NCI-H2171 (cell line): ENCODE data around the gene TAF6.

Experiments
- DNase-seq: peaks from one replicate; lab custom pipeline; 2025; lab: John Stamatoyannopoulos, UW

TAF6 gene

GRCh38 chr7:100119072-100119969 is at the start of gene TAF6, which contains the start of gene CNPY4:
Gene TAF6 (minus strand): TSS chr7:100119358. CDS start chr7:100114209, 5,149 bp downstream.
Gene CNPY4 (plus strand): TSS chr7:100119634. CDS start chr7:100119745, 111 bp downstream.
- peak; percentile 95 for DNase-seq

GRCh38 chr7:100167912-100168323 is 48.8 kb upstream of the TAF6 start:
- peak; percentile 10 for DNase-seq

GRCh38 chr7:100166970-100167911 is 48.1 kb upstream of the TAF6 start:
- DNase-seq: no peak

GRCh38 chr7:100166317-100166940 is 47.3 kb upstream of the TAF6 start:
- no peak for DNase-seq

DNA sequence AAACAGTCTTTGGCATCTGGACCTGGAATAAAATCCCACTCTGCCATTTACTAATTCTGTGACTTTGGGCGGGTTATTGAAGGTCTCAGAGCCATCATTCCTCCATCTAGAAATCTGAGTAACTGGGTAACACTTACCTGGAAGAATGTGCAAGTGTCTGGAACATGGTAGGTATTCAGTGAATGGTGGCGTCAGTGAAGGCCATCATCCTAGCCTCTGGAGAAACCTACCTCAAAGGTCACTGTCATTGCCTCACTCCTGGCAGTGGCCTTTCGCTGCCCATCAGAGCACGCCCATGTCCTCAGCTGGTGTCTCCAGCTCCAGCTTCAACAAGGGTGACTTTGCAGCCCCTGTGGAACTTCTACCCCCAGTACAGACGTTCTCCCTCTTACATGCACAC is 44.7 kb upstream of the TAF6 start:
- no peak for DNase-seq

GRCh38 chr7:100163006-100163531 is 43.9 kb upstream of the TAF6 start:
- no peak for DNase-seq

DNA sequence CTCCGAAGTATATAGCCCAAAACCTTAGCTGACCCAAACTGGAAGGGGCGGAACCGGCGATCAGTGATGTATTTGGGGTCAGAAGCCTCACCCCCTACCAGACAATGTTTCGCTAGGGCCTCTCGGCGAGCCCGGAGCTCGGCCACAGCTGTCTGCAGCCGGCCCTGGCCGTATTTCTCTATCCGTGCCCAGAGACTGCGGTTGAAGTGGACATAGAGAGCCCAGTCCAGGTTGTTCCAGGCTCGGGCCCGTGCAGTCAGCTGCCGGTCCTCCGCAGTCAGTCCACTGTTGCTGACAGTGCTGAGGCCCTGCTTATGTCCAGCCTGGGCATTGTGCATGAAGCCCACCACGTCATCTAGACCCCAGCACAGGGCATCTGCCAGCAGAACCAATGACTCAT is 40.9 kb upstream of the TAF6 start:
- DNase-seq: no peak

GRCh38 chr7:100159099-100159623 is 40.0 kb upstream of the TAF6 start:
- no peak for DNase-seq

DNA sequence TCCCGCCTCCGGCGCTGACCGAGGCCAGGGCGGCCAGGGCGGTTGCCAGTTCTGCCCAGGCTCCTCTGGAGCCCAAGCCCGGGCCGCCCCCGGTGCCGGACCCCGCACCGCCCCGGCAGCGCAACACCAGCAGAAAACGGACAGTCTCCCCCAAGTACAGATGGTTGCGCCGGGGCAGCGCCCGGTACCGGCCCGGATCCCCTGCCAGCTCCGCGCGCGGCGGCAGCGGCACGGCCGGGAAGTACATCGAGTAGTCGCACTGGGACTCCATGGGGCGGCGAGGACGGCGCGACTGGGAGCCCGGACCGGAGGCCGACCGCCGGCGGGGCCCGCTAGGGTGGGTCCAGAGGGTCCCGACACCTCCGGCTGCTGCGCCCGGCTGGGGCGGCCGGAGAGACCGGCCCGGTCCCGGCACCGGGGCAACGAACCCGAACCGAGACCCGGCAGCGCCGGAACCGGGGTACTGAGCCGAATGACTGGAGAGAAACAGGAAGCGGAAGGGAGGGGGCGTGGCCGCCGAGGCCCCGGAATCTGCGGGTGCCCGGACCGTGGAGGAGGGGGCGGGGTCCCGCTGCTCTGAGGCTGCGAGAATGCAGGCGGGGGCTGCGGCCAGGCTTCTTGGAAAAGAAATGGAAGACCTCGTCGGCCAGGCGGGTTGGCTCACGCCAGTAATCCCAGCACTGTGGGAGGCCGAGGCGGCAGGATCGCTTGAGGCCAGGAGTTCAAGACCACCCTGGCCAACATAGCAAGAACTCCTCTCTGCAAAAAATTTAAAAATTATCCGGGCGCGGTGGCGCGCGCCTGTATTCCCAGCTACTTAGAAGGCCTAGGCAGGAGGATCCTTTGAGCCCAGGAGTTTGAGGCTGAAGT is 39.3 kb upstream of the TAF6 start, which contains the start of gene TRAPPC14:
TRAPPC14 (minus strand) TSS at position 495 of the 870 bp plus-strand sequence; CDS start at position 271, 224 bp downstream.
- DNase-seq: peak; percentile 79

DNA sequence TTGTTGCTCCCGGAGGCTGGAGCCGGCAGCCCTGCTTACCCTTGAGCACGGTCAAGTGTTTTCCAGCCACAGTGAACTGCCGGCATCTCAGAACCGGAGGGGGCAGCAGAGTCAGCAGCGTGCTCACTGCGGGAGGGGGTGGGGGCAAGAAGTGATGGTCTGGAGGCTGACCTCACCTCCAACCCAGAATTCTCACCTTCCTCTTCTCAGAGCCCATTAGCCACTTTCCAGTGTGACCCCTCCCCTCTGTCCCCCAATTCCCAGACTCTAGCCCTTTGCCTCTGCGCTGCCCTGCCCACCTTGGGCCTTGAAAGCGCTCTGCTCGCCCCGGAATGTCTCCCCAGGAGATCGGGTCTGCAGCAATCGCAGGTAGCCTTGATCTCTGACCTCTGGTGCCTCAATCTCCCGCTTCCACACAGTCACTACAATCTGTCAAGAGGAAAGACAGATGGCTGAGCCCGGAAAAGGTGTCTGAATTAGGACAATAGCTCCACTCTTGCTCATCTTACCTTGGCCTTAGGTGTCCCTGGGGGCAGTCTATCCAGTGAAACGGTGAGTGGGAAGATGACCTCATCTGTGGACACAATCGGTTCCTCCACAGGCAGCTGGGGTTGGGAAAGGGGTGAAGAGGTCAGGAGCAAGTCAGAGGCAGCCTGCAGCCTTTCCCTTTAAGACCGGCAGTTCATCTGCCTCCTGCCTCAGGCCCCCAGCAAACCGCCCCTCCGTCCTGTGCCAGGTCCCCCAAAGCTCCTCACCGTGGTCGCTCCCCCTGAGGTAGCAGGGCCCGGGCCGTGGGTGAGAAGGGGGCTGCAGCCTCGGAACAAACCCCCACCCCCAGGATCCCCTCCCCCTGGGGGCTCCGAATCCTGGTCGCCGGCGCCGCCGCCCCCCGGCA is 38.4 kb upstream of the TAF6 start:
- DNase-seq: no peak

GRCh38 chr7:100157069-100157333 is 37.8 kb upstream of the TAF6 start:
- no peak for DNase-seq

DNA sequence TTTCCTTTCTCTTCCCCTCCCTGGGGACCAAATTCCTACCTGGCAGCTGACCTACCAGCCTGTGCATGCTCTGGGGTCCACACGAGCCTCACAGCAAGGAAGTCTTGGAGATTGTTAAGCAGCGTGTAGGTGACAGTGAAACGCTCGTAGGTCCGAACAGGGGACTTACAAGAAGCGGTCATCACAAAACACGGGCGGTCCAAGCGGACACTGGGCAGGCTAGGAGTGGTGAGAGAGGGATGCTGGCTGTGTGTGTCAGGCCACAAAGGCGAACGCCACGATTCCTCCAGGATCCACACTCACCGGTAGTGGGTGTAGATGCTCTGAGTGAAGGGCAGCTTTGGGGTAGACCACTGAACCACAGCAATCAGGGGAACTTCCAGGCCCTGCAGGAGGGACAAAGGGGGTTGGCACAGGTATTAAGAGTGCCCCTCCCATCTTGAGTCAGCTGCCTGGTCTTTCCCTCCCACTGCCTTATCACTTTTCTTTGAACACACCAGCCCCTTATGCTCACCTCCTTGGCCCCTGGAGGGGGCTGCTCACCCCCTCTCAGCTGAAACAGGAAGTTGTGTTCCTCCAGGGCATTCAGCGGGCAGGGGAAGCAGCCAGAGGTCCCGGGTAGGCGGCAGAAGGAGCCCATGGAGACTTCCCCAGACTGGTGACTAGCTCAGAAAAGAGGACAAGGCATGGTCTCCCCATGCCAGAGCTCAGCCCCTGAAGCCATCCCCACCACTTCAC is 37.3 kb upstream of the TAF6 start:
- DNase-seq: no peak

DNA sequence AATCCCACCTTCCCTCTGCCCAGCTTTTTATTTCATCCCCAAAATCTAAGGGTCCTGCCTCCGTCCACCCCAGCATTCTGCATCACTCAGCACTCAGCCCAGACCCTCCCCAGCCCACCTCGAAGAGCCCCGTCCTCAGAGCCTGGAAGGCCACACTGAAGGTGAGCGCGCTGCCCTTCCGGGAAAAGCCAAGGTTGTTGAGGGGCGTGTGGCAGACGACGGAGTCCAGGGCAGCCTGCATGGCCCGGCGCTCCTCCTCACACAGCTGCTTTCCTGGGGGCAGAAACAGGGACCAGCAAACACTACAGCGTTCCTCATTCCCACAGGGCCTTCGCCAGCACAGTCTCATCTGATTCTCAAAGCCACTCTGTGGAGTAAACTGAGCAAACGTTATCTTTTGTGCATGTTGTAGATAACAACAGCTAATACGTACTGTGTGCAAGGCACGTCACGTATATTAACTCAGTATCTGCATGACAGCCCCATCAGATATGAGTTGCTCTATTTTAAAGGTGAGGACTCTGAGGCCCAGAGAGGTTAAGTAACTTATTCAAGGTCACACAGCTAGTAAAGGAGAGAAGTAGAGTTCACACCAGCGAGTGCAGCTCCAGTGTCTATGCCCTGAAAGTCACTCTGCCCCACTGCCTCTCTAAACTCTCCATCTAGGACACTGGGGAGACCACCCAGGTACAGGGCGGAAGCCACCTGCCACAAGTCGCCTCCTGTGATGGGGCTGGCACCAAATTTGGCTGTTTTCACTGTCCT is 36.6 kb upstream of the TAF6 start:
- DNase-seq: no peak

DNA sequence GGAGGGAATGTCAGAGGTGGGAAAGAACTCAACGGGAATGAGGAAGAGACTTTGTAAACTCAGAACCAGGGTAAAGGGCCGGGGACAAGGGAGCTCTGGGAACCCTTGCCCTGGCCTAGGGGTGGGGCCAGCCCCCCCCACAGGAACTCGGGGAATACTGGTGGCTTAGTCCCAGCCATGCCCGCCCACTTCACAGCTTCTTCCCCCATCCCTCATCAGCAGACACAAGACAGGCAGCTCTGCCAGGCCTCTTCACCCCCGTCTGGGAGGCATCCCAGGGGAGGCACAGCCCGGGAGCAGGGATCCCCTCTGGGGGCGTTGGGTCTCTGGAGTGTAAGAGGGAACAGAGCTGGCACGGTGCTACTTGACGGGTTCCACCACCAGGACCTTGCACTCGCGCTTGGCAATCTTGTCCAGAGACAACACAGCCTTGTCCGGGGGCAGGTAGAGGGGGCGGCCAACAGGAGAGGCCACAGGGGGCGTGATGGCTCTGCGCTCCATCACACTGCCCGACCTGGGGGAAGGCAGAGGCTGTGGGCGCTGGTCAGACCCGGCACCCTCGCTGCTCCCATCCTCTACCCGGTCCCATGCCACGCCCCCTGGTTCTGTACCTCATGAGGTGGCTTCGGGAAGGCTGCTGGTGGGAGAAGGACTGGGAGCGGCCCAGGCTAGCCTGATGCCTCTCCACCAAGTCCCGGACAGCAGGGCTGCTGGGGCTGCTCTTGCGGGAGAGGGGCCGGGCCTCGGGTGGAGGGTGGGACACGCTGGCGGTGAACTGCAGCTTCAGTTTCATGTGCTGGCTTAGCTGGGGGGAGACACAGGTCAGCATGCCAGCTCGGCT is 35.7 kb upstream of the TAF6 start:
- DNase-seq: no peak

GRCh38 chr7:100153708-100154535 is 34.8 kb upstream of the TAF6 start:
- DNase-seq: no peak

DNA sequence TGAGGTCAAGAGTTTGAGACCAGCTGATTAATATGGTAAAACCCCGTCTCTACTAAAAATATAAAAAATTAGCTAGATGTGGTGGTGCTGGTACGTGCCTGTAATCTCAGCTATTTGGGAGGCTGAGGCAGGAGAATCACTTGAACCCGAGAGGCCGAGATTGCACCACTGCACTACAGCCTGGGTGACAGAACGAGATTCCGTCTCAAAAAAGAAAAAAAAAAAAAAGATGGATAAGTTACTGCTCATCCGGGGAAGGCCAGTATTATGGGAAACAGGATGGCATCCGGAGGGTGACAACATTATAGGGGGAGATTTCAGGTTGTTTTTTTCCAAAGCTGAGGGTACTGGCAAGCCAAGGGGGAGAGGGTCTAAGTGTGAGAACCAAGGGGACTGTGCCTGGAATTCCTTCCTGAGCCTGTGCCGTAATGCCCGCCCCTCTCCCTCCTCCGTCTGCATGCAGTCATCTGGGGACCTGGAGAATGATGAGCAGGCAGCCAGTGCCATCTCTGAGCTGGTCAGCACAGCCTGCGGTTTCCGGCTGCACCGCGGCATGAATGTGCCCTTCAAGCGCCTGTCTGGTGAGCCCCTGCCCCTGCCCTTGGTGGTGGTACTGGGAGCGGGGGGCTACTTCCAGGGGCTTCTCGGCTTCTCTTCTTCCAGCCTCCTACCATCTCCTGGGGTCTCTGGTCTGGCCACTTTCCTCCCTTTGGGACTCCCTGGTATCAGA is 33.9 kb upstream of the TAF6 start:
- no peak for DNase-seq
